RWPE2 (cell line): ENCODE results near the gene NEURL1.
"Not testable (repeated sequence)": the region's sequence is repeated elsewhere in the genome, so short reads cannot be mapped to it uniquely, and the experiment has no call there.

Source experiments
- ATAC-seq: fragments of 200-7000 bp; cut with Tn5 transposase; 3 replicates; pipeline ENCODE4 v1.9.1; 2021; ENCODE audit warnings: low read depth
- DNase-seq: peaks from one replicate; pipeline ENCODE4 v3.0.0-alpha.2; 2020; ENCODE audit warnings: low spot score
- H3K27ac ChIP-seq: fragments of 450-650 bp; 2 replicates; pipeline ENCODE4 v1.5.1; 2017; ENCODE audit warnings: mild to moderate bottlenecking; ENCODE audit not compliant: poor library complexity, severe bottlenecking
- H3K27me3 ChIP-seq: fragments of 250-450 bp; sonication (Bioruptor Pico); 2 replicates; pipeline ENCODE4 v1.5.1; 2021; ENCODE audit warnings: mild to moderate bottlenecking, moderate library complexity; ENCODE audit not compliant: insufficient read depth, poor library complexity, severe bottlenecking
- H3K36me3 ChIP-seq: fragments of 250-450 bp; sonication (Bioruptor Pico); 2 replicates; pipeline ENCODE4 v1.5.1; 2020; ENCODE audit warnings: low read depth, mild to moderate bottlenecking, moderate library complexity
- H3K4me1 ChIP-seq: fragments of 250-450 bp; sonication (Bioruptor Pico); 2 replicates; pipeline ENCODE4 v1.5.1; 2021; ENCODE audit warnings: mild to moderate bottlenecking, moderate library complexity; ENCODE audit not compliant: insufficient read depth, poor library complexity, severe bottlenecking
- H3K4me3 ChIP-seq: fragments of 250-450 bp; sonication (Bioruptor Pico); 2 replicates; pipeline ENCODE4 v1.5.1; 2021; ENCODE audit warnings: mild to moderate bottlenecking, moderate library complexity; ENCODE audit not compliant: severe bottlenecking
- H3K9me3 ChIP-seq: fragments of 250-450 bp; sonication (Bioruptor Pico); 2 replicates; pipeline ENCODE4 v1.5.1; 2021; ENCODE audit warnings: mild to moderate bottlenecking, moderate library complexity; ENCODE audit not compliant: severe bottlenecking
- CTCF ChIP-seq: fragments of 450-650 bp; IDR thresholded peaks from one replicate; pipeline ENCODE4 v1.5.1; 2017; ENCODE audit warnings: mild to moderate bottlenecking, moderate library complexity; ENCODE audit not compliant: poor library complexity, severe bottlenecking

The NEURL1 gene

GRCh38 chr10:103629581-103629980, 136.1 kb downstream of the NEURL1 start:
- no peaks in the 10 kb centered on the region for H3K27me3 ChIP-seq
- no peak for DNase-seq
- H3K4me1 ChIP-seq = no peaks in the 10 kb centered on the region
- no peaks in the 10 kb centered on the region for H3K9me3 ChIP-seq
- H3K4me3 ChIP-seq = no peak overlapping the region
- no peak for TF ChIP-seq CTCF
- ATAC-seq = no peak
- H3K27ac ChIP-seq = no peak overlapping the region
- peaks cover 39% of the 10 kb centered on the region for H3K36me3 ChIP-seq

GRCh38 chr10:103630156-103630555, 136.7 kb downstream of the NEURL1 start:
- no peak for TF ChIP-seq CTCF
- Histone ChIP-seq H3K27ac (no peak overlapping the region), H3K27me3 (no peaks in the 10 kb centered on the region), H3K4me3 (no peak overlapping the region), H3K9me3 (no peaks in the 10 kb centered on the region), H3K4me1 (no peaks in the 10 kb centered on the region), H3K36me3 (peaks cover 37% of the 10 kb centered on the region)
- ATAC-seq (no peak), DNase-seq (no peak)

GRCh38 chr10:103632247-103632642, 138.7 kb downstream of the NEURL1 start:
- no peak for DNase-seq
- peaks cover 19% of the 10 kb centered on the region for H3K36me3 ChIP-seq
- H3K4me3 ChIP-seq = no peak overlapping the region
- no peaks in the 10 kb centered on the region for H3K9me3 ChIP-seq
- H3K27ac ChIP-seq = no peak overlapping the region
- H3K4me1 ChIP-seq = no peaks in the 10 kb centered on the region
- H3K27me3 ChIP-seq = no peaks in the 10 kb centered on the region
- ATAC-seq = no peak
- no peak for TF ChIP-seq CTCF

GRCh38 chr10:103632871-103633270, 139.4 kb downstream of the NEURL1 start:
- ATAC-seq, H3K4me3 ChIP-seq, DNase-seq, H3K4me1 ChIP-seq, H3K27me3 ChIP-seq, H3K9me3 ChIP-seq, H3K27ac ChIP-seq: not testable (repeated sequence)
- H3K36me3 ChIP-seq = peaks cover 13% of the 10 kb centered on the region

GRCh38 chr10:103633846-103634245, 140.3 kb downstream of the NEURL1 start:
- no peak for TF ChIP-seq CTCF
- H3K9me3 ChIP-seq = no peaks in the 10 kb centered on the region
- no peak for DNase-seq
- H3K27ac ChIP-seq = no peak overlapping the region
- H3K36me3 ChIP-seq = peaks cover 11% of the 10 kb centered on the region; the same call in 1 of the 2 replicates
- no peak for ATAC-seq
- no peaks in the 10 kb centered on the region for H3K4me1 ChIP-seq
- H3K27me3 ChIP-seq = no peaks in the 10 kb centered on the region
- no peak overlapping the region for H3K4me3 ChIP-seq
